Mammary epithelial cell (primary cell): ENCODE results near the gene WDFY3.

Experiments used
- CTCF ChIP-seq, 2 donors: IDR thresholded peaks in 1 of 2; conservative IDR thresholded peaks in 1 of 2; 2 replicates each; pipeline ENCODE4 v1.5.1; 2011 to 2012; ENCODE audit warnings: inconsistent platforms in 2 of 2, low read length in 2 of 2, mild to moderate bottlenecking in 2 of 2, control low read depth in 1 of 2, low read depth in 1 of 2; ENCODE audit not compliant: insufficient read depth in 1 of 2; ENCODE audit errors: extremely low read depth in 1 of 2
- EZH2 ChIP-seq: IDR thresholded peaks from 2 replicates; pipeline ENCODE4 v1.6.1; 2012; ENCODE audit warnings: low read length, inconsistent platforms, borderline replicate concordance

DNA sequence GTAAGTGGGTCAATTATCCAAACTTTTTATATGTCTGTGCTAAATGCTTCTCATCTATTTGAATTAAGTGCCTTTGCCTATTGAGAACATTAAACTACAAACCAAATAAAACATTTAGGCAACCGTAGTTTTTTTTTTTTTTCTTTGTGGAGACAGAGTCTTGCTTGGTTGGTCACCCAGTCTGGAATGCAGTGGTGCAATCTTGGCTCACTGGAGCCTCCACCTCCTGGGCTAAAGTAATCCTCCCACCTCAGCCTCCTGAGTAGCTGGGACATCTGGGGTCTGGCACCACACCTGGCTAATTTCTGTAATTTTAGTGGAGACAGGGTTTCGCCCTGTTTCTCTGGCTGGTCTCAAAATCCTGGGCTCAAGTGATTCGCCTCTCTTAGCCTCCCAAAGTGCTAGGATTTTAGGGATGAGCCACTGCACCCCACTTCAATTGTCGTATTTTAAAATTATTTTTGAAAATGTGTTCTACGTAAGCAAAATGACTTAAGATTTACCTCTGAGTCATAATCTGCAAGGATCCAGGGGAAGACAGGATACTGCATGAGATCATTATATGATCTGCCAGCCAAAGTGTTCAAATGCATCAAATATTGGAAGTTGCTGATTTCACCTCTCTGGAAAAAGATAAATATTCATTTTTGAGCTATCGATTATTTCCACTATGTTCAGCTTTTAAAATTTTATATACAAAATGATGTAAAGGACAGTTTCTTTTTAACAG is 257.9 kb downstream of the WDFY3 start:
- no peak for TF ChIP-seq CTCF (conservative IDR thresholded peaks at IDR 0.05 in 1 of 2, IDR thresholded peaks at IDR 0.05 in 1 of 2; ENCODE audit: extremely low read depth in 1 of 2, insufficient read depth in 1 of 2, low read depth in 1 of 2, low read length in 2 of 2)
- TF ChIP-seq EZH2: no peak
